OCI-LY1 (cell line): ENCODE measurements around the gene SEC16A.

Source experiments
- CTCF ChIP-seq: fragments of 200-600 bp; sonication (generic), shearing (Covaris generic); IDR thresholded peaks from 2 replicates; pipeline ENCODE4 v1.5.1; 2017; ENCODE audit warnings: mild to moderate bottlenecking, antibody characterized with exemption, low read length, moderate library complexity, mixed read lengths
- EZH2 ChIP-seq: fragments of 200-600 bp; sonication (generic), shearing (Covaris generic); IDR thresholded peaks from 2 replicates; pipeline ENCODE4 v1.8.0; 2017; ENCODE audit warnings: borderline replicate concordance, mixed run types, mild to moderate bottlenecking, antibody characterized with exemption, low read length, moderate library complexity, mixed read lengths

- no peak for TF ChIP-seq CTCF
- TF ChIP-seq EZH2 = no peak
These were observed 35.1 kb upstream of the SEC16A start for GRCh38 chr9:136517950-136518349.
